SU-DHL-6 (cell line): Measurements from ENCODE around the gene C4BPB.

Experiments used
- H2AFZ ChIP-seq: fragments of 200-600 bp; sonication (generic); 2 replicates; pipeline ENCODE4 v1.6.1; 2014; ENCODE audit warnings: low read depth, mild to moderate bottlenecking, moderate library complexity, mixed read lengths, antibody characterized with exemption, low read length; ENCODE audit not compliant: severe bottlenecking
- H3F3A ChIP-seq: fragments of 200-600 bp; shearing (Covaris generic); 2 replicates; pipeline ENCODE4 v1.6.0; 2016; ENCODE audit warnings: antibody characterized with exemption, mild to moderate bottlenecking; ENCODE audit not compliant: insufficient read depth
- H3K27ac ChIP-seq: fragments of 200-600 bp; sonication (generic); 2 replicates; pipeline ENCODE4 v1.5.1; 2016; ENCODE audit warnings: low read depth, mild to moderate bottlenecking, low read length, moderate library complexity, mixed read lengths
- H3K27me3 ChIP-seq: fragments of 200-600 bp; sonication (generic), shearing (Covaris generic); 2 replicates; pipeline ENCODE4 v1.6.0; 2014; ENCODE audit warnings: mild to moderate bottlenecking, low read length
- H3K36me3 ChIP-seq: fragments of 200-600 bp; sonication (generic); 2 replicates; pipeline ENCODE4 v1.6.1; 2014; ENCODE audit warnings: mild to moderate bottlenecking, low read length, mixed read lengths
- H3K4me2 ChIP-seq: fragments of 300-600, 200-600 bp; shearing (Covaris generic), sonication (generic); 2 replicates; pipeline ENCODE4 v1.6.0; 2014; ENCODE audit warnings: low read length, low read depth, mild to moderate bottlenecking; ENCODE audit not compliant: poor library complexity, severe bottlenecking
- H3K4me3 ChIP-seq: fragments of 200-600 bp; sonication (generic); 2 replicates; pipeline ENCODE4 v1.5.1; 2014; ENCODE audit warnings: antibody characterized with exemption, low read length, mild to moderate bottlenecking, mixed read lengths; ENCODE audit not compliant: insufficient read depth, poor library complexity, severe bottlenecking
- H3K79me2 ChIP-seq: fragments of 200-600 bp; sonication (generic); 2 replicates; pipeline ENCODE4 v1.6.1; 2014; ENCODE audit warnings: mild to moderate bottlenecking, low read length, moderate library complexity; ENCODE audit not compliant: insufficient read depth
- H3K9ac ChIP-seq: fragments of 200-600 bp; sonication (generic); 2 replicates; pipeline ENCODE4 v1.7.0; 2014; ENCODE audit warnings: mild to moderate bottlenecking, low read length
- H3K9me2 ChIP-seq: fragments of 200-600 bp; sonication (generic); replicated peaks from 2 replicates; pipeline ENCODE4 v1.6.1; 2014; ENCODE audit warnings: low read length; ENCODE audit not compliant: insufficient read depth
- H3K9me3 ChIP-seq: fragments of 200-600 bp; sonication (generic); 2 replicates; pipeline ENCODE4 v1.6.1; 2014; ENCODE audit warnings: low read length, mixed read lengths; ENCODE audit not compliant: insufficient read depth
- H4K20me1 ChIP-seq: fragments of 200-600 bp; sonication (generic); 2 replicates; pipeline ENCODE4 v1.6.1; 2014; ENCODE audit warnings: low read depth, mild to moderate bottlenecking, antibody characterized with exemption, low read length, moderate library complexity, mixed read lengths
- EZH2phosphoT487 ChIP-seq: fragments of 200-600 bp; sonication (generic), shearing (Covaris generic); conservative IDR thresholded peaks from 2 replicates; pipeline ENCODE4 v1.6.1; 2018; ENCODE audit warnings: mild to moderate bottlenecking, antibody characterized with exemption, low read length, moderate library complexity, mixed read lengths
- TF ChIP-seq, protein P1 (sequence below): fragments of 200-600 bp; sonication (generic); IDR thresholded peaks from one replicate; pipeline ENCODE4 v1.5.1; 2017; ENCODE audit warnings: antibody characterized with exemption, mild to moderate bottlenecking, low read length, moderate library complexity; ENCODE audit not compliant: insufficient read depth, poor library complexity, severe bottlenecking

C4BPB gene

DNA sequence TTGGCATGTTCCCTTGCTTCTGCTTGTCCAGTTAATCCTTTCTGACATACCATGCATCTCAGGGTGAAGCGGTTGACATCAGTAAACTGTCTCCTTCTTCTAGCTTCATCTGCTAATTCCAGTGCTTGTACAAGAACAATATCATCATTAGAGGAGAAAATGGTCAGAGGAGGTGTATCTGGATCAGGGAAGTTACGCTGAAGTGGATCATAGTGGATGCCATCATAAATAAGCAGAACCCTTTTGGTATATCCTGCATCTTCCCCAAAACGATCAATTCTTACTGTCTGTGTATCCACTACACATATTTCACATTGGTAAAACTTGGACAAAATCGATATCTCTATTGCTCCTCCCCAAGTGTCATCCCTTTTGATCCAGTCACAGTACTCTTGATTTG lies 39.6 kb upstream of the C4BPB start:
- Histone ChIP-seq H4K20me1 (no peaks in the 10 kb centered on the region), H3F3A (no peaks in the 10 kb centered on the region), H3K79me2 (no peaks in the 10 kb centered on the region), H3K27me3 (no peaks in the 10 kb centered on the region), H2AFZ (no peak overlapping the region), H3K9me2 (no peaks in the 10 kb centered on the region), H3K4me2 (no peak overlapping the region), H3K4me3 (no peak overlapping the region), H3K27ac (no peak overlapping the region), H3K9me3 (no peaks in the 10 kb centered on the region), H3K9ac (no peak overlapping the region), H3K36me3 (no peaks in the 10 kb centered on the region)
- no peak for TF ChIP-seq EZH2phosphoT487
- TF ChIP-seq, protein P1, sequence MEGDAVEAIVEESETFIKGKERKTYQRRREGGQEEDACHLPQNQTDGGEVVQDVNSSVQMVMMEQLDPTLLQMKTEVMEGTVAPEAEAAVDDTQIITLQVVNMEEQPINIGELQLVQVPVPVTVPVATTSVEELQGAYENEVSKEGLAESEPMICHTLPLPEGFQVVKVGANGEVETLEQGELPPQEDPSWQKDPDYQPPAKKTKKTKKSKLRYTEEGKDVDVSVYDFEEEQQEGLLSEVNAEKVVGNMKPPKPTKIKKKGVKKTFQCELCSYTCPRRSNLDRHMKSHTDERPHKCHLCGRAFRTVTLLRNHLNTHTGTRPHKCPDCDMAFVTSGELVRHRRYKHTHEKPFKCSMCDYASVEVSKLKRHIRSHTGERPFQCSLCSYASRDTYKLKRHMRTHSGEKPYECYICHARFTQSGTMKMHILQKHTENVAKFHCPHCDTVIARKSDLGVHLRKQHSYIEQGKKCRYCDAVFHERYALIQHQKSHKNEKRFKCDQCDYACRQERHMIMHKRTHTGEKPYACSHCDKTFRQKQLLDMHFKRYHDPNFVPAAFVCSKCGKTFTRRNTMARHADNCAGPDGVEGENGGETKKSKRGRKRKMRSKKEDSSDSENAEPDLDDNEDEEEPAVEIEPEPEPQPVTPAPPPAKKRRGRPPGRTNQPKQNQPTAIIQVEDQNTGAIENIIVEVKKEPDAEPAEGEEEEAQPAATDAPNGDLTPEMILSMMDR: no peak

DNA sequence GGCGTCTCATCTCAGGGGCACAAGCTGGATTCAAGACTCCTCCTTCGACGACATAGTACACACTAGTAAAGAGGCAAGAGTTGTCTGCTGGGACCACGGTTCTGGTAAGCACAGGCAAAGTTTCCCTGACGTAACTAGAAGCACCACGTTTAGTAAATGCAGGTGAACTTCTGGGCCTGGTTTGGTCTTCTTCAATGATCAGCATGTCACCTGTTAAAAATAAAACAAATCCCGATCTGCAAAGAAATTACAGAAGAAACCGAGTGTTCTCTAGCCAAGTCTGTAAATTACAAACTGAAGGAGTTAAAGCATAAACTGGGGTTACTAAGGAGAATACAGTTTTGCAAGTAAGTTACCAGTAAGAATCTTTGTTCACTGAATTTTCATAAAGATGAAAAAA lies 39.1 kb upstream of the C4BPB start:
- Histone ChIP-seq H4K20me1 (no peaks in the 10 kb centered on the region), H3K27ac (no peak overlapping the region), H3K4me2 (no peak overlapping the region), H3K9ac (no peak overlapping the region), H3F3A (0 out of 2 replicates have a peak, but pooled peaks cover 3% of the 10 kb centered on the region), H3K36me3 (no peaks in the 10 kb centered on the region), H3K79me2 (no peaks in the 10 kb centered on the region), H3K27me3 (no peaks in the 10 kb centered on the region), H3K9me3 (no peaks in the 10 kb centered on the region), H3K9me2 (no peaks in the 10 kb centered on the region), H2AFZ (no peak overlapping the region), H3K4me3 (no peak overlapping the region)
- TF ChIP-seq, protein P1: no peak
- TF ChIP-seq EZH2phosphoT487: no peak

DNA sequence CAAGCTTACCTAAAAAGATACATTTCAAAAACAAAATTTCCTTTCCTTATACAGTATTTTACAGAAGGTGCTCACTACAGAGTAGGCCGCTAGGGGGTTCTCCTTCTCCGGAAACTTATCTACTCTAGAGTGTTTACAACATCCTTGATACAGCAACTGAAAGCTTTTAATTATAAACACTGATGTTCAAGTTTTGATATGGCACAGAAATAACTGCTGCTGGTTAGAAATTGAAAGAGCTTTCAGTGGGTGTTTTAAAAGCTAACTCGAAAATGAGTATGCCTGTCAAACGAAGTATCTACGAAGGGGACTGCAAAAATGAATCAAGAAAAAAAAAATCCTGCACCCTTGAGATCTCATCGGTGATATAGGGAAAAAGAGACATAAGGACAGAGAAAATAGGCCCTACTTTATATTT lies 38.7 kb upstream of the C4BPB start:
- Histone ChIP-seq H3K9me3 (no peaks in the 10 kb centered on the region), H4K20me1 (no peaks in the 10 kb centered on the region), H3K79me2 (no peaks in the 10 kb centered on the region), H2AFZ (peak overlapping the region; percentile 37), H3K27me3 (no peaks in the 10 kb centered on the region), H3K4me3 (no peak overlapping the region), H3F3A (0 out of 2 replicates have a peak, but pooled peaks cover 3% of the 10 kb centered on the region), H3K9ac (no peak overlapping the region), H3K9me2 (no peaks in the 10 kb centered on the region), H3K27ac (no peak overlapping the region), H3K4me2 (no peak overlapping the region), H3K36me3 (no peaks in the 10 kb centered on the region)
- no peak for TF ChIP-seq EZH2phosphoT487
- TF ChIP-seq, protein P1: peak; percentile 81
